GM19324 (cell line): ENCODE results near the gene PRAC1.
"Not testable (repeated sequence)": the region's sequence is repeated elsewhere in the genome, so short reads cannot be mapped to it uniquely, and the experiment has no call there.

Experiments used
- ATAC-seq: cut with Tn5 transposase; IDR thresholded peaks from one replicate; pipeline ENCODE4 v1.9.1; 2021; ENCODE audit warnings: mild to moderate bottlenecking, moderate library complexity; ENCODE audit not compliant: unreplicated experiment, low FRiP score

PRAC1 gene

DNA sequence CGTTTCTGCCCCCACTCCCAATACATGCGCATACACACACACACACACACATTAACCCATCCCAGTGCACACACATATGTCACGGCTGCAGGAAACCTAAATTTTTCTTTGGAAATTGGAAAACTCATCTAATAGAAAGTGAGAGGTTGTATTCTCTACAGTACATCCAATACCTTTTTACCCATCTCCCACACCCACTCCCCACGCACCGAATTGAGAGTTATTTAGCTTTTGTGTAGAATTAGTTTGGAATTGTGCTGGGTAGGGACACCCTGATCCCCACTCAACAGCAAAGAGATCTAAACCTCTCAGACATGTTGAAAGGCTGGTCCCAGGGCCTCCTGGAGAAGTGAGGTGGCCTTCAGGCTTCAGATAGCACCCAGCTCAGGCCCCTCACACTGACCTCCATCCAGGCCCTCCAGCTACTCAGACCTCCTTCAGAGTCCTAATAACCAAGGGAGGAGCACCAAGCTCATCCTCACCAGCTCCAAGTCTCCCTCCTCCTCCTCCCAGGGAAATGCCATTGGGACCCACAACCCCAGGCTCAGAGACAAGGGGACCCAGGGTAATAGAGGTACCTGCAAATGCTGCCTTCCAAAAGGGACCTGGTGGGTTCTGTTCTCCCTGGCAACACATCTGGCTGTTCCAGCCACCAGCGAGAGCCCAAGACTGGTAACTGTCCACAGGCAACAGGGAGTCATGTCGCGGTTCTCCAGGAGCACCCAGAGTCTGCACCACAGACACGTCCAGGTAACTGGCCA is 5.3 kb upstream of the PRAC1 start:
- no peak for ATAC-seq

DNA sequence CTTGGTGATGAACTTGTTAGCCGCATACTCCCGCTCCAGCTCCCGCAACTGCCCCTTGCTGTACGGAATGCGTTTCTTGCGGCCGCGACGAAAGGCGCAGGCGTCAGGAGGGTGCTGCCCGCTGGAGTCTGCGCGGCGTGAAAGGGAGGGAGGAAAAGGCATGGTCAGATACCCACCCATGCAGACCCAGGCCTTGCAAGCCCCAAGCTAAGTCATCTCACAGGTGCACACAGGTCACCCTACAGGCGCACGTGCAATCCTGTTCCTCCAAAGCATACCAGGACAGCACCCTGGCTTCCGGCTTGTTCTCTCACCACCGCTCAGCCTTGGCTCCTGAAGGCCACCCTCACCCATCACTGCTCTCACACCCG is 4.6 kb upstream of the PRAC1 start:
- no peak for ATAC-seq

DNA sequence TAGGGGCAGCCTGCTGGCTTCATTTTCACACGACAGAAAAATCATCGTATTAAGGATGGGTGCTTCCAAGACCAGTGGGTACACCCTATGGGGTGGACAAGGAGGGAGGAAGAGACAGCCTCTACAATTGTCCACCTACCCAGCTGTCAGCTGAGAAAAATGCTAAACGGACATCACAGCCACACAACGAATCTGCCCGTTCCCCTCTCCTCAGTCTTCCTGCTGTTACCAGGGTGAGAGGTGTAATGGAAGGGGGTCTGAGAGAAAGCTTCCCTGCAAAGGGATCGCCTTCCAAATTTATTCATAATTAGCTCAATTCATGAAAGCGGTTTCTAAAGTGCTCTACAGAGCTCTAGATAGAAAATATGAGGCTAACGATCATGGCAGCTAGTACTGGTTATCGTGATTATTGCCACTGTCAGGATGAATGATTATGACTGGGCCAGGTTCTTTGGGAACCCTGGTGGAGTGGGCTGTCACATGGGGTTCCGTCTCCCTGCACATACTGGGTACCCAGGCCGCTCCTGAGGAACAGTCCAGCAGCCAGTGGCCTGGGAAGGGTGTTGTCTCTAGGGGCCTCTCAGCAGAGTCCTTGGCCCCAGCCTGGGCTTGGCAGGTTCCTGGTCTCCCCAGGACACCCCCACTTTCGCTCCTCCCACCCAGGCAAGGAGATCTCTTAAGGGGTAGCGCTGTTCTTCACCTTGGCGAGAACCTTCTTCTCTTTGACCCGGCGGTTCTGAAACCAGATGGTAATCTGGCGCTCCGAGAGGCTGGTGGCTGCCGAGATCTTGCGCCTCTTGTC is 4.0 kb upstream of the PRAC1 start:
- no peak for ATAC-seq

DNA sequence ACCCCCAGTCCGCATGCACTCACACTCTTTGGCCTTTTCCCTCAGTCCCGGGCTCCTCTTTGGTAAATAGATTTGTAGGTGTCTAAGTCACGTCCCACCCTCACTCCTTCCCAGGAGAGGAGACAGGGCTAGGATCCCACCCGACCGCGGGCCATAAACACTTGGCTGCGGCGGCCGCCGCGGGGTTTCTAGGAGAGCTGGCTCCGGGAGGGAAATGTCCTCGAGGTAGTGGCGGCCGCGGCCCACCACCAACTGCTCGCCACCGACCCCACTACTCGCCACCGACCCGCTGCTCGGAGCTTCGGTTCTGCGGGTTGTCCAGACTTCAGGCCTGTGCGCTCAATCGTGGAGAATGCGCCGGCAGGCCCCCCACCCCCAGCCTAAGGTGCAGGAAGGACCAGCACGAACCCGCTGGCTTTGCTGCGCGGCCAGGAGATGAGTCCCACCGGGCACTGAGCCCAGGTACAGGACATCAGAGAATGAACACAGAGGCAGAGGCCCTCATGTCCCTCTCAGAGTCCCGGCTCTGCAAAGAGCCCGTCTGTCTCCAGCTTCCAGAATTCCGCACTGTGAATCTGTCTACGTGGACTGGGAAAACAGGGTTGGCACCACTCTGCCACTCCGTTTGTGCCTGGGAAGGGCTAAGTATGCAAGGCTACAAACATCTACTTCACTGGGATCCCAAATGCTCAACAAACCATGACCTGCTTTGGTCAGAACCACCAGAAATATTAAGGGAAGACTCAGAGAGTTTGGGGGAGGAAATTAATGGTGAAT is 3.2 kb upstream of the PRAC1 start:
- ATAC-seq = no peak

DNA sequence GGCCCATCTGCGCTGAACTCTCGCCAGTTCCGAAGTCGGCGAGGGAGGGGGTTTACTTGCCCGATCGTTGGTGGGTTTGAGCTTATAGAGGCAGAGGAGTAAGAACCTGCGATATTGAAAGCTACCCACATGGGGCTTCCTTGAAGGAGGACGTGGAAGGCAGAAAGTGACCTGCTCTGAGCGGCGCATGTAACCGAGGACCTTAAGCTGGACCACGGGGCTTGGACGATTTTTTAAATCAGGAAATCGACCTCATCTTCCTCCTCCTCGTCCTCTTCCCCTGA is 2.6 kb upstream of the PRAC1 start:
- no peak for ATAC-seq

DNA sequence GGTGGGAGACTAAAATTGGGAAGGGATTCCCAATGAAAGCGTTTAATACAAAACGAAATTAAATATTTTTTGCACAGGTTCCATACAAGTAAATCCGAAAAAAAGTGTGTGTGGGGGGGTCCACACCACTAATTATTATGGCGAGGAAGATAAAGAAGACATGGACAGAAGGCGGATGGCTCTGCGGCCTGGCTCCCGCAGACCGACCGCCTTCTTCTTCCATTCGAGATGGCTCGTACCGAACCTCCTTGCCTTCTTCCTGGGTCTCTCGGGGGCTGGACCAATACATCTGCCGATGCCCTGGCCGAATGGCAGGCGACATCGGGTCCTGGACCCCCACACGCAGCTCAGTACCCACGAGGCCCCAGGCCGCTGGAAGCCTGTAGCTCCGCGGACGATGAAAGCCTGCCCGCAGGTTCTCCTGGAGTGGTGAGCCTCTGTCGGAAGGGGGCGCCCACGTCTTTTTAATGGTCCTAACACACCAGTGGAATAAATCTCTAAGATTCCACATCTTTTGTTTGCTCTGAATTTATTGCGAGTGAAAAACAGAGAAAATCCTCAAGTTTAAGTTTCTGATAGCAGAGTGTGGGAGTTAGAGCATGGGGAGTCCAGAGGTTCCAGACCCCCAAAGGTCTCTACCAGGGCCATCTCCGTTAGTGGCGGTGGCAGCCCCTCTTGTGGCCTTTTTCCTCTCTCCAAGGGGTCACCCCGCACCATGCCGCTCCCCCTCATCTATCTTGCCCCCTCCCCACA is 2.1 kb upstream of the PRAC1 start:
- ATAC-seq = no peak

DNA sequence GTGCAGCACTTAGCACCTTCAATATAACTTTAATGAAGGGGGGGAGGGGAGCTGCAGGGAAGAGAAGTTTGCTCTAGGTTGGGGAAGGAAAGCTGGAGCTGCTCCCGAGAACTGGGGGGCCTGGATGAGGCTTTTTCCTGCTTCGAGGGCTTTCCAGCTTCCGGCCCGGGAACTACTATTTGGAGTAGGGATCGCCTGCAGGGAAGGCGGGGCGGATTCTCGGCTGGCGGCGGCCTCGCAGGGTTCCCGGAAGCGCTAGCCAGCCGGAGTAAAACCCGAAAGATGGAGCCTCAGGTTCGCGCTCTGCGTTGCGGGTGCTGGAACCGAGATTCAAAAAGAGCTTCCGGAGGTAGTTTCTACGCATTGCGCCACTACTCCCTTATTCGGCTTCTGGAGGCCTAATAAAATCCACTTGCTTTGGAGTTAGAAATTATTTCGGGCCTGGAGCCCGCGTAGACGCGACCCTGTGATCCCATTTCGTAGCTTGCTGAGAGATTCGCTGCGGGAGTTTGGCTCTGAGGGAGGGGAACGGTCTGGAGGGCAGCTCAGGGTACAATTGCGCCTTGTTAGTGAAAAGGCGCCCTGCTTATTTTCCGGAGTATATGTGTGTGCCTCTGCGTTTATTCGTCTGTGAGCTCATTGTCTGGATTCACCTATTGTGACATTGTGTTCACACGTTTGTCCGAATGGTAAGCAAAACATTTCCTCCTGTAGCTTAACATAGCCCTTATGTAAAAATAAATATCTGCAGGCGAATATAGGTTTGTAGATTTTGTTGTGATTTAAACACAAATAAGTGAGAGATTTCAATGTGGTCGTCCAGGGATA is 1.3 kb upstream of the PRAC1 start:
- no peak for ATAC-seq

DNA sequence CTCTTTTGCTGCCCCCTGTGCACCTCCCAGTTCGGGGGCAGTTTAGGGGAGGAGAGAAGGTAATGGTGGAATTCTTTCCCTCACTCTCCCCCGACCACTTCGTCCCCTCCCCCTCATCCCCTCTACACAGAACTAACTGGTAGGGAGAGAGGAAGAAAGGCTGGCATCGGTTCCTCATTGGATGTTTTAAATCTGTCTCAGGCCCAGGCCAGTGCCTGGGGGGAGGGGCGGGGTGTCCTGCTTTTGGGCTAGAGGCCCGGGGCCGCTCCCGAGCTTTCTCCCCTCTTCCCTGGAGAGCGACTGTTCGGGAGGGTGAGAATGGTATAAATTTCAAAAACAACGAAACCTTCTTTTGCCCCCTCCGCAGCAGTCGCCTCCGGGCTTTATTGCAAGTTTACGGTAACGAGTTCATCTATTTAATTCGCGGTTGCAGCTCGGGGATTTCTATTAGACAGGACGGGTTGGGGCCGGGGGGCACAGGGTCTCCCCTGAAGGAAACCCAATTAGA is 651 bp upstream of the PRAC1 start, which contains the start of gene PRAC2:
TSS of gene PRAC2 (plus strand) at position 271 of the 508 bp plus-strand sequence. CDS start 1,226 bp downstream, outside the sequence.
- ATAC-seq = no peak

DNA sequence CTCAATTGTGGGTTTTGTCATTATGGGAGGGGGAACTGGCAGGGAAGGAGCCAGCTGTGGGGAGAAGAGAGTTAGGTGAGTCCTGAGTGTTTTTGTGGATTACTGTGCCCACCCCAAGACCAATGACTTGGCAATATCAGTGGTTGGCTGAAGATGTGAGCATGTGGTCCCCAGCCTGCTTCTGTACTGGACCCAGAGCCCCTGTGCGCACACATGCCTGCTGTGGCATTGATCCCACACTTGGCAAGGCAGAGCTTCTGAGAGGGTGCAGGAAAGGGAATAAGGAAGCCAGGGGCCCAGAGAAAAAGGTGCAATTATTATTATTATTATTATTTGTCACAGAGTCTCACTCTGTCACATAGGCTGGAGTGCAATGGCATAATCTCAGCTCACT is 1.3 kb downstream of the PRAC1 start:
- ATAC-seq = no peak

DNA sequence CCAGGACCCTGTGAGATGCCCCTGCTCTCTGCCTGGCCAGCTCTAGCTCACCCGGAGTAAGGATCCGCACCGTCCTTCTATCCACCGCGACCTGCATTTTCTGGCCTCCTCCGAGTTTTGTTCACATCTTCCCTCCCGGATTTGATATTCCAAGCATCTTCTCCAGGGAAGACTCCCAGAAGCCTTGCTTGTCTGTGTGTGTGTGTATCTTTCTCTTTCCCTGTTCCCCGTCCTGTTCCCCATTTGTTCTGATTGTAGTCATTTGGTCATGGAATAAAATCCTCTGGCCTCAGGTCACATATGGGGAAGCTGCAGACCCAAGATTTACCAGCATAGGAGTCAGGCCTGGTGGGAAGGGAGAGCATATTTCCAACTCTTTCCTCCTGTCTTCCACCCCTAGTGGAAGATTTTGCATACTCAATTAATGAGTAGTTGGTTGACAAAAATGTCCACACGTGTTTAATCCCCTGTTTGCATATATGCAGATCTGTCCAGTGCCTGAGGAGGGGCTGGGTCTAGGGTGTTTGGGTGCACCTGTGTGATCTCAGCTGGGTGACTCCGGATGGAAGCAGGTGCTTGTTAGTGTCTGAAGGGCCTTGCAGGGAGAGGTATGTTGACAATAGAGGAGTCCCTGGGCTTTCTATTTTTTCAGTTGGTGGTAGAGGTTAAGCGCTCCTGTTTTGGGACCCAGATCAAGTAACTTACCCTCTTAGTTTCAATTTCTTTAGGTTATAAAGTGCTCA is 1.9 kb downstream of the PRAC1 start:
- no peak for ATAC-seq

DNA sequence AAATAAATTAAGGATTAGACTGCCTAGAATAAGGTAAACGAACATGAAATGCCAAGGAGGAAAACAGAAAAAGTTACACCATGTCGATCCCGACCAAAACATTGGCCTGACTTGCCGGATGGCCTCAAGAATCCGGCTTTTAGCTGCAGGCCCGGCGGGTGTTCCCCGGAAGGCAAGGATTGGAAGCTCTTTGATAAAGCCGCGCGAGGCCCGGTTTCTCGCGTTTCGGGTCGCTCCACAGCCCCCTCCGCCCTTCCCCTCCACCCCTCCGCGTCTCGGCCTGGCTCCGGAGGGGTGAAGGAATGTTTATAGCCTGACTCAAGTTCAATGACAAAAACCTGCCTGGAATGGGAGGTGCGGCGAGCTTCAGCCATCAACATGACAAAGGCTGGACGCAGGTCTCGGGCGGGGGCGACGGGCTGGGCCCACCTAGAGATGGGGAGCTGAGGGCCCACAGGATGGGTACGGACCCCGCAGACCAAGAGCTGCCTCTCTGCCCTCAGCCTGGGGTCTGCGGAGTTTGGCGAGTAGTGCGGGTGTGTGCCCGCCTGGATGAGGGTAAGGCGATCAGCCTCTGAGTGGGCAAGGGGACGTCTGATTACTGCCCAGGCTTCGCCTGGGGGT is 2.6 kb downstream of the PRAC1 start:
- ATAC-seq = no peak

DNA sequence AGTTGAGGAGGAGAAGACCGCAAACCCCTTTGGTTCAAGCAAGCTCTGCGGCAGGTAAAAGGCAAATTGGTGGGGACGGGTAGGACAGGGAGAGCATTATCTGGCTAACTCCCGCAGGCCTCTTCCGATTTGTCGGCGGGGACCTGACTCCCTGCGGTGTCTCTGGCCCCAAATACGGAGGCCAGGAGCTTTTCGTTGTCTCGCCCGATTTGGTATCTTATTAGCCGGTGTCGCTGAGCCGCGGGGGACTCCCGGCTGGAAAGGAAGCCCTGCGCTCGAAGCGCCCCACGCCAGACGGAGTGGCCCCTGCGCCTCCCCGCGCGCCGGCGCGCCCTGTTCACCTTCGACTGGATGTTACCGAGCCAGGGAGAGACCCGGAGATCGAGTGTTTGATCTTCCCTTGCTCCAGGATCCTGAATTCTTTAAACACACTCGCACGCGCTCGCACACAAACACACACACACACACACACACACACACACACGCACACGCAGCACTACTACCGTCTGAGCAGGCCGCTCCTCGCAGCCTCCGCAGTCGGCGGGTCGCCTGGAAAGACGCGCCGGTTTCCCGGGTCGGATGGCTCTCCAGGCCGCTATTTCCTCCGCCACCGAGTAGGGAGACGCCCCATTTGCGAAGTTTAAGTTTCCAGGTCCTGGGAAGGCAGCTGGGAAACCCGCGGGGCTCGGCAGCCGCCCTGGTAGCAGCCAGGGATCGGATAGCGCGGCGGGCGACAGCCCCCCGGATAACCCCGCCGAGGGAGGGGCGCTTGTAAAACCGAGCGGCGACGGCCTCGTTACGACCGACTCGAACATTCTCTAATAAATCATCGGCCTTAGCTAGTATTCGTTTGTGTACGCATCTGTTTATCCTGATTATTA is 3.3 kb downstream of the PRAC1 start:
- no peak for ATAC-seq

DNA sequence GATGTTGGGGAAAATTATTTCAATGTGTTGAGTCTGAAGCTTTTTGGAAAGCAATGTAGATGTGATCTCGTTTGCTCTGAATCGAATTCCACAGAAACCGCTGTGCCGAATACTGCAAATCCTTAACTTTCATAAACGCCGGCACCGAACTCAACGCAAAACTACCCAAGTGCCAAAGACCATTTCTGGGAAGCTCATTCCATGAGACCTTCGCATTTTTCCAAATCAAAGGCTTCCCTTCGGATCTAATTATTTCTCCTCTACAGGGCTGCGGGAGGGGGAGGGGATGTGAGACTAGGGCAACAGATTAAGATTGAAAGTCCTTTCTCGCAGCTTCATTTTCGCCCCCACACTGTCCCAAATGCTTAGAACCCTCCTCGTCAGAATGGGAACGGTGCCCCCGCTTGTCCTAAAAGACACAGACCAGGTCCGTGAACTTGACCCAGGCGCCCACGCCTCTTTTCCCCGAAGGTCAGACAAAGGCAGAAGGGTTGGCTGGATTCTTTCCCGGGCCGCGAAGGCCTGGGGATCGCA is 4.0 kb downstream of the PRAC1 start:
- ATAC-seq = no peak

DNA sequence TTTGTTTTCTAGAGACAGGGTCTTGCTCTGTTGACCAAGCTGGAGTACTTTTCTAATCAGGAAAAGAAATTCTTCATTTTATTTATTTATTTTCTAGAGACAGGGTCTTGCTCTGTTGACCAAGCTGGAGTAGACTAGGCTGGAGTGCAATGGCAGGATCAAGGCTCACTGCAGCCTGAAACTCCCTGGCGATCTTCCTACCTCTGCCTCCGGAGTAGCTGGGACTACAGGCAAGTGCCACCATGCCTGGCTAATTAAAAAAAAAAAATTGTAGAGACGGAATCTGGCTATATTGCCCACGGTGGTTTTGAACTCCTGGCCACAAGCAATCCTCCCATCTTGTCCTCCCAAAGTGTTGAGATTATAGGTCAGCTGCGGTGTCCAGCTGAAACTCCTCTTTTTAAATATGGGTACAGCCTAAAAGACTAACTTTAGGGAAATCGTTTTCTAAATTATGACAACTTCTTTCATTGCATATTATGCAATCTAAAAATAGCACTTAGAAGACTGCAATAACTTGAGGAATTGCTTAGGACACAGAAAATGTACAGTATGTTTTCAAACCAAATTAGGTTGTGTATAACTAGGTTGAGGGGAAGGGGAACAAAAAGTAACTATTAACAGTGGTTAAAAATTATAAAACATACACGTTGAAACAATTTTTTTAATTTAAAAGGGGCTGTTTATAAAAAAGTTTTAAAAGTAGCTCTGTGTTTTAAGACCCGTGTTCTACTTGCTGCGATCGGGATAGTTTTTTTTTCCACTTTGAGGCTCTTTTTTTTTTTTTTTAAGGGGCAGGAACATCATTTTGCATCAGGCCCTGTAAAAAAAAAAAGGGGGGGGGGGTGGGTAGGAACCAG is 4.7 kb downstream of the PRAC1 start:
- no peak for ATAC-seq

DNA sequence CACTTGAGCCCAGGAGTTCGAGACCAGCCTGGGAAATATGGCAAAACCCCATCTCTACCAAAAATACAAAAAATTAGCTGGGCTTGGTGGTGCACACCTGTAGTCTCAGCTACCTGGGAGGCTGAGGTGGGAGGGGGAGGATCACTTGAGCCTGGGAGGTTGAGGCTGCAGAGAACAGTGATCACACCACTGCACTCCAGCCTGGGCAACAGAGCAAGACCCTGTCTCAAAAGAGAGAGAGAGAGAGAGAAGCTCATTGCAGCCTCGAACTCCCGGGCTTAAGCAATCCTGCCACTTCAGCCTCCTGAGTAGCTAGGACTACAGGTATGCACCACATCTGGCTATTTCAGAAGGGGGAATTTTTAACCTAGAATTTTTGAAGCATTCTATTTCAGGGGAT is 5.8 kb downstream of the PRAC1 start:
- not testable (repeated sequence) for ATAC-seq
